Caco-2 (cell line): ENCODE measurements around the gene VWA8. TPM values are rescaled to one million over a fixed set of nuclear protein-coding genes. Genes with fewer than 3 reads are reported as not detected.

Experiments
- BruUV-seq: library from RNA; stranded (reverse); fragments of 400-500 nt; replicated peaks from 2 replicates; lab custom pipeline; 2021; lab: Mats Ljungman, UMichigan
- CTCF ChIA-PET: fragments of 300-600 bp; sonication (Branson Sonifier 250); formaldehyde crosslinking; loops from one replicate; lab custom pipeline; 2022; ENCODE audit warnings: antibody characterized with exemption; lab: Charles Lee
- POLR2A ChIA-PET: fragments of 300-600 bp; sonication (Branson Sonifier 250); formaldehyde crosslinking; loops from one replicate; lab custom pipeline; 2022; ENCODE audit warnings: antibody characterized with exemption; lab: Charles Lee
- DNase-seq, 2 experiments: peaks; one replicate each; pipeline versions ENCODE4 v3.0.0 to v3.0.0-alpha.2; 2020 to 2022
- H3K27me3 ChIP-seq: replicated peaks from 2 replicates; pipeline ENCODE4 v1.6.0; 2011; ENCODE audit warnings: low read length; ENCODE audit not compliant: control insufficient read depth, insufficient read depth
- H3K36me3 ChIP-seq: 2 replicates; pipeline ENCODE4 v1.5.1; 2011; ENCODE audit warnings: low read length; ENCODE audit not compliant: control insufficient read depth, insufficient read depth
- H3K4me1 ChIP-seq: fragments of 250-450 bp; sonication (Bioruptor Pico); 2 replicates; pipeline ENCODE4 v1.5.1; 2020; ENCODE audit warnings: mild to moderate bottlenecking
- H3K4me3 ChIP-seq: 2 replicates; pipeline ENCODE4 v1.5.1; 2011; ENCODE audit warnings: low read depth, mild to moderate bottlenecking, control low read depth, low read length
- H3K9me3 ChIP-seq: fragments of 250-450 bp; sonication (Bioruptor Pico); 2 replicates; pipeline ENCODE4 v1.5.1; 2020; ENCODE audit warnings: mild to moderate bottlenecking, moderate library complexity
- H3K27ac Mint-ChIP-seq: one replicate; pipeline ENCODE4 v1.8.0; 2022; ENCODE audit warnings: mixed read lengths; ENCODE audit not compliant: unreplicated experiment
- H3K27me3 Mint-ChIP-seq: one replicate; pipeline ENCODE4 v1.8.0; 2022; ENCODE audit warnings: mixed read lengths; ENCODE audit not compliant: insufficient read depth, unreplicated experiment
- H3K36me3 Mint-ChIP-seq: one replicate; pipeline ENCODE4 v1.8.0; 2022; ENCODE audit warnings: mild to moderate bottlenecking, mixed read lengths; ENCODE audit not compliant: insufficient read depth, unreplicated experiment
- H3K4me1 Mint-ChIP-seq: one replicate; pipeline ENCODE4 v1.8.0; 2022; ENCODE audit warnings: low read depth, mixed read lengths; ENCODE audit not compliant: unreplicated experiment
- H3K4me3 Mint-ChIP-seq: one replicate; pipeline ENCODE4 v1.8.0; 2022; ENCODE audit warnings: mild to moderate bottlenecking, moderate library complexity, mixed read lengths; ENCODE audit not compliant: unreplicated experiment
- H3K9me3 Mint-ChIP-seq: one replicate; pipeline ENCODE4 v1.8.0; 2022; ENCODE audit warnings: mixed read lengths; ENCODE audit not compliant: unreplicated experiment
- CTCF ChIP-seq, 2 experiments: fragments of 200-600 bp in 1 of 2; IDR thresholded peaks; 1 replicate in 1 of 2; 2 replicates in 1 of 2; pipeline versions ENCODE4 v1.5.1 to v1.8.0; 2011 to 2022; ENCODE audit warnings: antibody characterized with exemption in 1 of 2, control low read depth in 1 of 2, inconsistent platforms in 1 of 2, low read depth in 1 of 2, low read length in 1 of 2, mild to moderate bottlenecking in 1 of 2, moderate library complexity in 1 of 2; ENCODE audit not compliant: insufficient read depth in 1 of 2, severe bottlenecking in 1 of 2, unreplicated experiment in 1 of 2
- intact Hi-C: fragments of 100-400 bp; cut with micrococcal nuclease; formaldehyde crosslinking; loops from one replicate; pipeline ENCODE4 v1.10.0; 2022; ENCODE audit not compliant: unreplicated experiment
- total RNA-seq: library from RNA; stranded (reverse); gene quantifications from 2 replicates; pipeline ENCODE4 v1.2.3, GENCODE V29; 2022

Gene VWA8
- total RNA-seq, 1 experiment from 2014 or later, result 20.7 TPM

DNA sequence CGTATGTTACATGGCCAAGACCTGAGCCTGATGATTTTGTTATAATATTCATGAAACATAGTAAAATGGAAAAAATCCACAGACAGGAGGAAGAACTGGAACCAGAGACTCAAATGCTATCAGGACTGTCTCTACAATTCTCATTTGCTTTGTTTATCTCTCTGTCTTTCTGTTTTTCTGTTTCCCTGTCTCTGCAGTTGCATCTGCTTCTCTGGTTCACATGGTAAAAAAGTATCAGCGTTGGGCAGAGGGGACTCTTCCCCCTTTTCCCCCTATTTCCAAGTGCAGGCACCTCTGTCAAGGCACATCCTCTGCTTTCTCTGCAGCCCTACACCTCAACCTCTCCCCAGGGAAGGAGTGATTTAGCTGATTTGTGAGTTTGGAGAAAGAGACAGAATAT lies 41.2 kb upstream of the VWA8 start:
- no peak overlapping the region for H3K27ac Mint-ChIP-seq
- Histone ChIP-seq H3K9me3 (no peaks in the 10 kb centered on the region), H3K4me1 (peaks cover 9% of the 10 kb centered on the region), H3K36me3 (no peaks in the 10 kb centered on the region), H3K27me3 (no peaks in the 10 kb centered on the region), H3K4me3 (no peak overlapping the region)
- H3K9me3 Mint-ChIP-seq, result no peaks in the 10 kb centered on the region
- BruUV-seq, result no TSS peak
- no peak for DNase-seq
- ChIA-PET CTCF (no interaction called here), POLR2A (no interaction called here)
- intact Hi-C loops, result no loop called here
- H3K4me1 Mint-ChIP-seq, result no peaks in the 10 kb centered on the region
- no peak for TF ChIP-seq CTCF (IDR thresholded peaks at IDR 0.05; ENCODE audit: insufficient read depth in 1 of 2, low read depth in 1 of 2, low read length in 1 of 2, severe bottlenecking in 1 of 2, unreplicated experiment in 1 of 2)
- H3K27me3 Mint-ChIP-seq, result peaks cover 5% of the 10 kb centered on the region
- peaks cover 5% of the 10 kb centered on the region for H3K36me3 Mint-ChIP-seq
- no peak overlapping the region for H3K4me3 Mint-ChIP-seq

- no TSS peak for BruUV-seq
- Histone ChIP-seq H3K36me3 (no peaks in the 10 kb centered on the region), H3K4me3 (no peak overlapping the region), H3K4me1 (peaks cover 9% of the 10 kb centered on the region), H3K9me3 (no peaks in the 10 kb centered on the region), H3K27me3 (no peaks in the 10 kb centered on the region)
- Mint-ChIP-seq H3K4me1 (no peaks in the 10 kb centered on the region), H3K9me3 (no peaks in the 10 kb centered on the region), H3K36me3 (peaks cover 5% of the 10 kb centered on the region), H3K27me3 (peaks cover 5% of the 10 kb centered on the region), H3K27ac (no peak overlapping the region), H3K4me3 (no peak overlapping the region)
- DNase-seq, result peak in 1 of 2 experiments; percentile 12
- TF ChIP-seq CTCF (IDR thresholded peaks at IDR 0.05; ENCODE audit: insufficient read depth in 1 of 2, low read depth in 1 of 2, low read length in 1 of 2, severe bottlenecking in 1 of 2, unreplicated experiment in 1 of 2), result no peak
- intact Hi-C loops, result no loop called here
- ChIA-PET CTCF (no interaction called here), POLR2A (no interaction called here)
Observed at GRCh38 chr13:42001580-42001979, 40.7 kb upstream of the VWA8 start.

GRCh38 chr13:42000846-42001245 lies 39.9 kb upstream of the VWA8 start:
- Histone ChIP-seq H3K27me3 (no peaks in the 10 kb centered on the region), H3K4me1 (peaks cover 9% of the 10 kb centered on the region), H3K4me3 (no peak overlapping the region), H3K36me3 (no peaks in the 10 kb centered on the region), H3K9me3 (no peaks in the 10 kb centered on the region)
- intact Hi-C loops, result no loop called here
- Mint-ChIP-seq H3K4me3 (no peak overlapping the region), H3K27me3 (peaks cover 5% of the 10 kb centered on the region), H3K4me1 (no peaks in the 10 kb centered on the region), H3K27ac (no peak overlapping the region), H3K9me3 (no peaks in the 10 kb centered on the region), H3K36me3 (peaks cover 5% of the 10 kb centered on the region)
- ChIA-PET CTCF (no interaction called here), POLR2A (no interaction called here)
- no peak for DNase-seq
- no TSS peak for BruUV-seq
- no peak for TF ChIP-seq CTCF (IDR thresholded peaks at IDR 0.05; ENCODE audit: insufficient read depth in 1 of 2, low read depth in 1 of 2, low read length in 1 of 2, severe bottlenecking in 1 of 2, unreplicated experiment in 1 of 2)
